DND-41 (cell line): Measurements from ENCODE around the gene CFAP54.

Source experiments
- ATAC-seq: fragments of 200-7000 bp; cut with Tn5 transposase; 3 replicates; pipeline ENCODE4 v1.9.1; 2021; ENCODE audit warnings: low read depth; ENCODE audit not compliant: insufficient read depth
- DNase-seq: peaks from one replicate; pipeline ENCODE4 v3.0.0-alpha.2; 2020
- H2AFZ ChIP-seq: 2 replicates; pipeline ENCODE4 v1.6.0; 2012; ENCODE audit warnings: low read depth, low read length
- H3K27ac ChIP-seq: 2 replicates; pipeline ENCODE4 v1.5.1; 2012; ENCODE audit warnings: low read length, inconsistent platforms
- H3K27me3 ChIP-seq: fragments of 200-600 bp; sonication (generic); 2 replicates; pipeline ENCODE4 v1.6.0; 2012; ENCODE audit warnings: low read length, mild to moderate bottlenecking, inconsistent platforms; ENCODE audit not compliant: insufficient read depth, poor library complexity
- H3K36me3 ChIP-seq: 2 replicates; pipeline ENCODE4 v1.5.1; 2012; ENCODE audit warnings: low read length, inconsistent platforms; ENCODE audit not compliant: insufficient read depth
- H3K4me1 ChIP-seq: 2 replicates; pipeline ENCODE4 v1.5.1; 2012; ENCODE audit warnings: mild to moderate bottlenecking, low read length; ENCODE audit not compliant: insufficient read depth
- H3K4me2 ChIP-seq: 2 replicates; pipeline ENCODE4 v1.6.0; 2012; ENCODE audit warnings: mild to moderate bottlenecking, moderate library complexity, low read length, inconsistent platforms; ENCODE audit not compliant: insufficient read depth
- H3K4me3 ChIP-seq, 2 experiments: fragments of 200-600 bp in 1 of 2; shearing (Covaris generic) in 1 of 2; 2 replicates each; pipeline ENCODE4 v1.5.1; 2012 to 2016; ENCODE audit warnings: inconsistent platforms in 2 of 2, low read length in 2 of 2, mild to moderate bottlenecking in 2 of 2, low read depth in 1 of 2, moderate library complexity in 1 of 2
- H3K79me2 ChIP-seq: 2 replicates; pipeline ENCODE4 v1.6.0; 2012; ENCODE audit warnings: low read length, inconsistent platforms; ENCODE audit not compliant: insufficient read depth
- H3K9ac ChIP-seq: 2 replicates; pipeline ENCODE4 v1.6.0; 2012; ENCODE audit warnings: low read depth, mild to moderate bottlenecking, inconsistent platforms, low read length, moderate library complexity
- H3K9me3 ChIP-seq: 2 replicates; pipeline ENCODE4 v1.5.1; 2012; ENCODE audit warnings: low read length, moderate library complexity, mild to moderate bottlenecking, inconsistent platforms; ENCODE audit not compliant: insufficient read depth, severe bottlenecking
- H4K20me1 ChIP-seq: 2 replicates; pipeline ENCODE4 v1.6.0; 2012; ENCODE audit warnings: low read length; ENCODE audit not compliant: insufficient read depth
- CTCF ChIP-seq: IDR thresholded peaks from 2 replicates; pipeline ENCODE4 v1.5.1; 2012; ENCODE audit warnings: borderline replicate concordance, low read length, moderate library complexity, mild to moderate bottlenecking; ENCODE audit not compliant: poor library complexity, severe bottlenecking; ENCODE audit errors: extremely low read depth
- EZH2 ChIP-seq: IDR thresholded peaks from 3 replicates; pipeline ENCODE4 v1.6.1; 2012; ENCODE audit warnings: borderline replicate concordance, low read depth, mild to moderate bottlenecking, moderate library complexity, low read length, inconsistent platforms; ENCODE audit not compliant: severe bottlenecking

Gene CFAP54

GRCh38 chr12:96495841-96496545, 6.6 kb downstream of the CFAP54 start:
- Histone ChIP-seq H3K4me1 (peaks cover 20% of the 10 kb centered on the region), H3K27me3 (no peaks in the 10 kb centered on the region), H2AFZ (no peak overlapping the region), H3K9me3 (no peaks in the 10 kb centered on the region), H3K4me2 (no peak overlapping the region), H4K20me1 (no peaks in the 10 kb centered on the region), H3K9ac (no peak overlapping the region), H3K36me3 (no peaks in the 10 kb centered on the region), H3K79me2 (no peaks in the 10 kb centered on the region), H3K4me3 (no peak overlapping the region), H3K27ac (no peak overlapping the region)
- DNase-seq (no peak), ATAC-seq (no peak)
- TF ChIP-seq CTCF = no peak
- no peak for TF ChIP-seq EZH2

GRCh38 chr12:96496944-96497343, 7.6 kb downstream of the CFAP54 start:
- Histone ChIP-seq H3K4me1 (peaks cover 25% of the 10 kb centered on the region), H3K9ac (no peak overlapping the region), H3K79me2 (no peaks in the 10 kb centered on the region), H3K27me3 (no peaks in the 10 kb centered on the region), H3K36me3 (no peaks in the 10 kb centered on the region), H3K27ac (no peak overlapping the region), H3K4me2 (no peak overlapping the region), H4K20me1 (no peaks in the 10 kb centered on the region), H3K9me3 (no peaks in the 10 kb centered on the region), H3K4me3 (no peak overlapping the region), H2AFZ (no peak overlapping the region)
- no peak for TF ChIP-seq EZH2
- TF ChIP-seq CTCF = no peak
- DNase-seq (no peak), ATAC-seq (no peak)

GRCh38 chr12:96497855-96498254, 8.5 kb downstream of the CFAP54 start:
- Histone ChIP-seq H3K9me3 (no peaks in the 10 kb centered on the region), H3K4me2 (no peak overlapping the region), H3K9ac (no peak overlapping the region), H3K27ac (no peak overlapping the region), H3K27me3 (no peaks in the 10 kb centered on the region), H4K20me1 (no peaks in the 10 kb centered on the region), H3K36me3 (no peaks in the 10 kb centered on the region), H3K79me2 (no peaks in the 10 kb centered on the region), H3K4me3 (no peak overlapping the region), H2AFZ (peak overlapping the region; percentile 24; the same call in 1 of the 2 replicates), H3K4me1 (peaks cover 25% of the 10 kb centered on the region)
- TF ChIP-seq CTCF (peak; percentile 53), EZH2 (no peak)
- DNase-seq = peak; percentile 43
- peak; percentile 88 for ATAC-seq
